HG02870 (cell line): ENCODE data around the gene ITGA5.

Source experiments
- ATAC-seq: cut with Tn5 transposase; IDR thresholded peaks from one replicate; pipeline ENCODE4 v1.9.1; 2021; ENCODE audit warnings: mild to moderate bottlenecking, moderate library complexity; ENCODE audit not compliant: unreplicated experiment

ITGA5 gene

DNA sequence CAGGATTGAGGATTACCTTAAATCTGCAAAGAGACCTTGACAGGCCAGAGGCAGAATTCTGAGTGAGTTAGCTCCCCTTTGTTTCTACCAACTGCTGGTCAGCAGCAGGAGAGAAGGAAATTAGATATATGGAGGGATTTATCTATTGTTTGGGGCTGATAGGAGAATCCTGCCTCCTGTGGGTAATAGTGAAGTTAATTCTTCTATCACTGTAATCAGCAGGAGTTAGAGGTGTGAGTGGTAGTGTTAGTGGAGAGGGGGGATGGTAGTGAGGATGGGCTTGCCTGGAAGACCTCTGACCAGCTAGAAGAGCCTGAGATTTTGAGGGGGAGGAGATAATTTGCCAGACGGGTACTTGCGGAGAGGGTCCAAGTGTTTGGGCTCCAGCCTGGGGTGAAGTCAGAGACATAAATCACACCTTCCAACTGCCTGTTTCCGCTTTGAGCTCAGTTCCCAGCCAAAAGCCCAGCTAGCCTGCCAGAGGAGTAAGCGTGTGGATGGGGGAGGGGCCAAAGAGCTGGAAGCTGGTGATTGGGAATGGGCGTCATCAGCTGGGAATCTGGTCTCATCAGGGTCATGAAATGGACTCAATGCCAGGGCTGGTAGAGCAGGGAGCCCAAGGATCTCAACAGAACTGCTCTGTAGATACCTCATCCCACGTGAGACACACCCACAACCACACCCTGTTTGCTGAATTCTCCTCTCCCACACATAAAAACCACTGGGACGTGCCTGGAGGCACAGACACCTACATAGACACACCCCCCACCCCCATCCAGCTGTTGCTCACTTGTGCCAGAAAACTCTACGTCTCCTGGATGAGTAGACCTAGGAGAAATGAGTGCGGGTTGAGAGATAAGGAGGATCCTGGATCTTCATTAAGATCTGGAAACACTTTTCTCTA lies 13.1 kb upstream of the ITGA5 start:
- no peak for ATAC-seq

- ATAC-seq, result no peak
Measured at GRCh38 chr12:54430471-54431069, 11.5 kb upstream of the ITGA5 start.

GRCh38 chr12:54429014-54429471 lies 10.0 kb upstream of the ITGA5 start:
- no peak for ATAC-seq

DNA sequence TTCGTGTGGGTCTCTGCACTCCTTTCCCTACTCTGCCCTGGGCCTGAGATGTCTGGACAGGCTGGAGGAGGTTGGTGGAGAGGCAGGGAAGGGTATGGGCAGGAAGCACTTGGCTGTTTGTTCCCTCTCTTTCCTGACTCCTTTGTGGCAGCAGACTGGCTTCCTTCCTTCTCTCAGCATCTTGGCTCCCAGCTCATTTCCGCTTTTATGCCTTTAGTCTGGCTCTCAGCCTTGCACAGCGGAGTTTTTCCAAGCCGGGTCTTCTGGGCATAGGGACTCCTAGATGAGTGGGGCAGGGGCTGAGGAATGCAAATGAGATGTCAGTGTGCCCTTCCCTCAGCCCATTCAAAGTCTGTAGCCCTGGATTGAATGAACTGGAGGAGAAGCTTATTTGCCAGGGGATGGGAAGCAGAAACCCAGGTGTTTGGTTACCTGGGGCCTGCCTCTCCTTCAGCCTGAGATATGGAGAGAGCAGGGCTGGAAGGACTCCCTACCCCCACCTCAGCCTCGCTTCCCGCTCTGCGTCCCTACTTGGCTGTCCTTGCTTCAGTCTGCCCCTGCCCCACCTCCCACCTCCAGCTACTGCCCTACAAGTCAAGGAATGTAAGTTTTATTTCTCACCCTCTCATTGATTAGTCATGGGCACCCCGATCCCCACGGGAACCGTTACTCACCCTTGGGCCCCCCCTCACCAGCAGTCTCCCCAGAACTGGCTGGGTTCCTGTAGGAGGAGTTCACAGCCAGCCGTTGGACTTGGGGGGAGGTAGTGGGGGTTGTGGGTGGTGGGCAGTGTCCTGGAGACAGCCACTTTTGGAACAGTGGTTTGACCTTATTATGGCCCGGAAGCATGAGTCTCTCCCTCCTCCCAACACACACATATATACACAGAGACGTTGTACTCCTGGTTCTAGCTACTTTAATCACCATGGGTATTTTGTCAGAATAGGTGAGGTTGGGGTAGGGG lies 9.3 kb upstream of the ITGA5 start:
- no peak for ATAC-seq

GRCh38 chr12:54427106-54427505 lies 8.0 kb upstream of the ITGA5 start:
- no peak for ATAC-seq

GRCh38 chr12:54426690-54427089 lies 7.6 kb upstream of the ITGA5 start:
- no peak for ATAC-seq

DNA sequence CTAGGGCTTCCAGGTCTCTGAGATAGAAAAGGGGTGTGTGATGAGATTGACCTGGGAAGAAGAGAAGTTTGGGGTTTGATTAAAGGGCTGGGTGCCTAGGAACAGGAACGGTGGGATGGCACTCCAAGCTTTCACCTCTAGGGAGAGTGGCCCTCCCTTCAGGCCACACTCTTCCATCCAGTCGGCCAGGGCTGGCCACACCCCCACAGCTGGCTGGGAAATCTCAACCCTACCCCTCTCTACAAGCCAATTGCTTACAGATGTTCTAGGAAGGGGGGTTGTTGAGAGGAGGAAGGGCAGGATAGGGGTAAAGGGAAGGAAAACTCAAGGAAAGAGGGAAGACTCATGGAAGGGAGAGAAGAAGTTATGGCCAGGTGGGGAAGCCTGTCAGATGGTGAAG lies 6.6 kb upstream of the ITGA5 start:
- no peak for ATAC-seq

- no peak for ATAC-seq
Measured at GRCh38 chr12:54424224-54424623, 5.2 kb upstream of the ITGA5 start.

DNA sequence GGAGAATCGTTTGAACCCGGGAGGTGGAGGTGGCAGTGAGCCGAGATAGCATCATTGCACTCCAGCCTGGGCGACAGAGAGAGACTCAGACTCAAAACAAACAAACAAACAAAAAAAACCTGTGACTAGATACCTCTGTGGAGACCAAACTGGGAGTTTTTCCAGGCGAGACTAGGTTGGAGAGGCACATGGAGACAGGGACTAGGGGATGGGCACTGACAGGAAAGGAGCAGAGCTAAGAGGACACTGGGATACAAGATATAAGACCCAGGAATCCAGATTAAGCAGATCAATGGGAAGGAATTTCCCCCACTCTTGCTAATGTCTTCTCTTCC lies 4.7 kb upstream of the ITGA5 start:
- no peak for ATAC-seq

GRCh38 chr12:54421879-54422250 lies 2.8 kb upstream of the ITGA5 start:
- no peak for ATAC-seq

GRCh38 chr12:54421175-54421878 lies 2.3 kb upstream of the ITGA5 start:
- ATAC-seq, result no peak

GRCh38 chr12:54420766-54421144 lies 1.7 kb upstream of the ITGA5 start:
- ATAC-seq, result no peak

DNA sequence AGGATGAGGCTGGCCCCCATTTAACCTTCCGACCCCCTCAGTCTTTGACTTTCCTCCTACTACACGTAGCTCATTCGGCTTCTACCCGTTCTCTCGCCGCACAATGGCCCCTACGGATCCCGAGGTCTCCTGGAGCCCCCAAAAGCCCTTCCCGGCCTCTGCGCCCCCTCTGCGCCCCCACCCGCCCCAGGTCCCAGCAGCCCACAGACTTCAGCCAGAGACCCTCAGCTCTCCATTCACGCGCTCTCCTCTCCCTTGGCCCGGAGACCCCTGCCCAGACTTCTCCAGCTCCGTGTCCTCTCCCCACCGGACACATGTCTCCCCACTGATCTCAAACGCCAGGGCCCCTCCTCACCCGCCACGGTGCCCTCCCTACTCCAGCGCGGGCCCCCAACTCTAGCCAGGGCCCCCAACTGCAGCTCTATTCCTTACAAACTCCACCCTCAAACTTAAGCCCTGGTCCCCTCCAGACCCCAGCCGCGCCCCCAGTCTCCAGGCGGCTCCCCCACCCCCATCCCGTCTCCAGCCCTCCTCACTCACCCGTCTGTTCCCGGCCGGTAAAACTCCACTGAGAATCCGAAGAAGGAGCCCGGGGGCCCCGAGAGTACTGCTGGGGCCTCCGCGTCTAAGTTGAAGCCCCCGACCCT lies 502 bp downstream of the ITGA5 start:
- ATAC-seq, result no peak

DNA sequence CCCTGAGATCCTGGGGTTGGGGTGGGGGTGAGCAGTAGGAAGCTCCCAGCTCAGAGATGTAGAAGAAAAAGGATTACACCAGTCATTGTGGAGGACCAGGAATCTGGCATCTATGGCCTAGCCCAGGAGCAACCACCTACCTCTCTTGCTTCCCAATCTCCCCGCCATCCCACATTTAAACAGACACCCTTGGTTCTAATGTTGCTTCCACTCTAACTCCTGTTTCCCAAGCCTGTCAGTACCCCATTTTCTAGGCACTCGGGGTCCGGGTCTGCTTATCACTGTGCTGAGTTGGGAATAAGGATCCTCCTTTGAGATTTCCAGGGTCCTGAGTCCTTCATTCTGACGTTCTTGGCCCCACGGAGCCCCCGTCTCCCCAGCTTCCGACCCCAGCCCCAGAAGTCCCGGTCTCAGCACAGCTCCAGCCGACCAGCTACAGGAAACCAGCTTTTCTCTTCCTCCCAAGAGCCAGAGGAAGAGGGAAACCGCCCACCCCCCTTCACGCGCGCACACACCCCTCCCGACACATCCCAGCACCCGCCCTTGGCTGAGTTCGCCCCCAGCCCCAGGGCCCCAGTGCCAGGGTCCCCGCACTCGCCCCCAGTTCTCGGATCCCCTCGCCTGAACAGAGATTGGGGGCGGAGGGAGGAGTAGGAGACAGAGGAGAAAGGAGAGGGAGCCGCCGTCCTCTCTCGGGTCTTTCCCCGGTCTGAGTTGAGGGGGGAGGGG lies 1.2 kb downstream of the ITGA5 start:
- no peak for ATAC-seq

DNA sequence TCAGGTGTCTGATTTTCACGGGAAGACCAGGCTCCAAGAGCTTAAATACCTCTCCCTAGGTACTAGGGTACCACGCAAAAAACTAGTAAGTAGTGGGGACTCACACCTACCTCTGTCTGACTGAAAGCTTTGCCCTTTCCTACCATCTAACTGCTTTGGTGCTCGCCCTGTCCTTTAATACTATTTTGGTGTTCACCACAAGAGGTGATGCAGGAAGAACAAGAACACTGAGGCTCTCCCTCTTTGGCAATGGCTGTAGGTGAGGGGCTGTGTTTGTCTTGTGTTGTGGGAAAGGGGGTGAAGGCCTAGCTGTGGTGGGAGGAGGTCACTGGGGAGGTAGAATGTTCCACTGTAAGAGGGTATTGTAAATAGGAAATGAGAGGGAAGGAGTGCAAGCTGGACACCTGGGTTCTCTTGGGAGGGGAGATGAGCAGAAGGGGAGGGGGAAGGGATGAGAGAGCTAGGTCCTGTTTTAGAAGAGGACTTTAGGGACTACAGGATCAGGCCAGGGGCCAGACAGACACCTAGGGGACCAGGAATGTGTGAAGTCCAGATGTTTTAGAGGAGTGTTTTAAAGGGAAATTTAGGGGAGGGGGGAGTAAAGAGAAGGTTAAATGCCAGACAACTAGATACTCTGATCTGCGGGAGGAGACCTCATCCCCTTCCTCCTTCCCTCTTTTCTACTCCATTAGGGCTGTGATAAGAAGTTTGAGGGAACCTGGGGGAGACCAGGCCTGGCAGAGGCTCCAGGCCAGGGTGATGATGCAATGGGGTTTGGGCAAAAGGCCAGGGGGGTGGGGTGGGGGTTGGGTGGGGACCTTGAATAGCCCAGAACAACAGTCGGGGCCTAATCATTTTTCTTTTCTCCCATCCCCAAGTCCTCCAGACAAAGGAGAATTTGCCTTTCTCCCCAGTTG lies 2.1 kb downstream of the ITGA5 start:
- ATAC-seq, result no peak

DNA sequence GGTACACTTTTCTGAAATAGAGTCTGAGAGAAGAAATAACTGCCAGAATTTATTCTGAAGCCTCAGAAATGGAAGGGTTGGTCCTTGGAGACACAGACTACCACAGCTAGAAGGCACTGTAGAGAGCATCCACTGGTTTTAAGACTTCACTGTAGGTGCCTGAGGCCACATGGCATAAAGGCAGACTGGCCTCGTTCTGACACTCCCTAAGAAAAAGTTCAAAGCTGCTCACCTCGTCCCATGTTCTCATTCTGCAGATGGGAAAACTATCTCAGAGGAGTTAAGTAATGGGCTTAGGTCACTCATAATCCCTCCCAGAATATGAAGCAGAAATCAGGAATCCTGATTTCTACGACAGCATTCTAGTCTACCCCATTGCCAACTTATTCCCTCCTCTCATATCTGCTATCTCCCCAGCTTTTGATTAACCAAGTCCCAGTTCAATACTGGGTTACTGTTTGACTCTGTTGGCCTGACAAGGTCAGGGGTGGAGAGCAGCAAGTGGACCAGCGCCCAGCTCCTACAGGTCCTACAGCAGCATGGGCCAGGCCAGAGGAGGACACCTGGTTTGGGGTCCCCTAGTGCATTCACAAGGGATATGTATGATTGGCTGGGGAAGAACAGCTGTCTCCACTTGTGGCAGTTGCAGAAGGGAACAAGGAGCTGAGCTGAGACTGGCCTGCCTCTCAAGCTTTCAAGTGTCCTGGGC lies 3.7 kb downstream of the ITGA5 start:
- ATAC-seq, result no peak

DNA sequence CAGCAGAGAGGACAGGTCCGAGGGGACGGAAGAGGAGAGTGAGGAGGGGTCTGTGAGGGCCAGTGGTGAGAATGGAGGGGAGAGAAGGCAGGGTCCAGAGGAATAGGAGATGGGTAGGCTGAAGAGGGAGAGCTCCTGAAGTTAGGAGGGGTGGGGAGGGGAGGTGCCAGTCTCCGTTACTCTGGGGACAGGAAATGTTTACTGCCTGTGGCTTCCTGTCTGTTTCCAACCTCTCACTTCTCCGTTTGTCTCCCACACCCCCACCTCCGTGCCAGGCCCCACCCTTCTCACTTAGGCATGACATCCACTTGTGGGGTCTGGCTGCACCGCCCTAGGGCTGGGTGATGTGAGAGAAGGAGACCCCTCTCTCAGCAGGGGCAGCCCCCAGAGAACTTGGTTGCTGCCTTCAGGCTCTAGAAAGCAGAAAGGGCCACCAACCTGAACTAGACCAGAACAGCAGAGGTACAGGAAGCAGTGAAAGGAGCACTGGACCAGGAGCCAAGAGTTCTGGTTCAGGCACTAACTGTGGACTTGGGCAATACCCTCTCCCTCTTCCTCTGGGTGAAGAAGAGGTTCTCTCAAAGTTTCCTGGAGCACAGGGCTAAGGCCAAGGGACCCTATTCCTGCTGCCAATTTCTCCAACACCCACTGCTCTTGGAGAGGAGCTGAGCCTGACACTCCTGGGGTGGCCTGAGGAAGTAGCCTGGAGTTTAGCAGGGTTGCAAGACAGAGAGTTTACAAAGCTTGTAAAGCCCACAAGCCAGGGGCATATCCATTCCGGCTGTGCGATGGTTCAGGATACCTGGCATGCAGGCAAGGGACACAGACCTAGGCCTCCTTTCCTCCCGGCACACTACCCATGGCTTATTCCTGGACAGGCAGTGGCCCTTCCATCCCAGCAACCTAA lies 5.5 kb downstream of the ITGA5 start:
- no peak for ATAC-seq
